Measurements from ENCODE around the gene CD34. TPM values are rescaled to one million over a fixed set of nuclear protein-coding genes. Genes with fewer than 3 reads are reported as not detected.

The CD34 gene
- total RNA-seq, 4 donors from 2014 or later: 65.6 to 85.9 (median 75.5) TPM

DNA sequence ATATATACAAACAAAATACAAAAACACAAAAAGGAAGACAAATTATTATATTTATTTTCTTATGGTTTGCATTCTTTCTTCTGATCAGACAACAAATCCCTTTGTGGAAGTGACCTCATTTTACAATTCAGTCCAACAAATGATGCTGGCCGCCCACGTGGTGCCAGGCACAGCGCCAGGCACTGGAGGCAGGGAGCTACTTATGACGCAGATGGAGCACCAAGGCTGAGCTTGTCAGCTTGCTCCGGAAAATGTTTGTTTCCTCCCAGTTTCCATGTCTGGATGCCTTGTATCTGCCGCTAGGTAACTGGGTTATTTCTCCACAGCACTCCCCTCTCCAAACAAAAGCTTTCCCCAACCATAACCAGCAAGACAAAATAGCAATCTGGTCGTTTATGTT is 30.7 kb upstream of the CD34 start:
- TF ChIP-seq, protein P1, sequence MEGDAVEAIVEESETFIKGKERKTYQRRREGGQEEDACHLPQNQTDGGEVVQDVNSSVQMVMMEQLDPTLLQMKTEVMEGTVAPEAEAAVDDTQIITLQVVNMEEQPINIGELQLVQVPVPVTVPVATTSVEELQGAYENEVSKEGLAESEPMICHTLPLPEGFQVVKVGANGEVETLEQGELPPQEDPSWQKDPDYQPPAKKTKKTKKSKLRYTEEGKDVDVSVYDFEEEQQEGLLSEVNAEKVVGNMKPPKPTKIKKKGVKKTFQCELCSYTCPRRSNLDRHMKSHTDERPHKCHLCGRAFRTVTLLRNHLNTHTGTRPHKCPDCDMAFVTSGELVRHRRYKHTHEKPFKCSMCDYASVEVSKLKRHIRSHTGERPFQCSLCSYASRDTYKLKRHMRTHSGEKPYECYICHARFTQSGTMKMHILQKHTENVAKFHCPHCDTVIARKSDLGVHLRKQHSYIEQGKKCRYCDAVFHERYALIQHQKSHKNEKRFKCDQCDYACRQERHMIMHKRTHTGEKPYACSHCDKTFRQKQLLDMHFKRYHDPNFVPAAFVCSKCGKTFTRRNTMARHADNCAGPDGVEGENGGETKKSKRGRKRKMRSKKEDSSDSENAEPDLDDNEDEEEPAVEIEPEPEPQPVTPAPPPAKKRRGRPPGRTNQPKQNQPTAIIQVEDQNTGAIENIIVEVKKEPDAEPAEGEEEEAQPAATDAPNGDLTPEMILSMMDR (IDR thresholded peaks at IDR 0.05; ENCODE audit: low read depth): no peak

DNA sequence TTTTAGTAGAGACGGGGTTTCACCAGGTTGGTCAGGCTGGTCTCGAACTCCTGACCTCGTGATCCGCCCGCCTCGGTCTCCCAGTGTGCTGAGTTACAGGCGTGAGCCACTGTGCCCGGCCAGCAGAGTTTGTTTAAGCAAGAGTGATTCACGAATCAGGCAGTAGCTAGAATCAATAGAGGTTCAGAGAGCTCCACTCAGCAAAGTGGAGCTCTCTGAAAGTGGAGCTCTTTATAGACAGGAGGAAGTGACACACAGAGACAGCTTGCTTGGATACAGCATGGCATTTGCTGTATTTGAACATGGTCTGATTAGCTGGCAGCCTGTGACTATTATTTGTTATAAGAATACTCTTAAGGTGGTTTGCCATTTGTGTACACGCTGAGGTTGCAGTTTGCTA is 27.1 kb upstream of the CD34 start:
- TF ChIP-seq, protein P1 (IDR thresholded peaks at IDR 0.05; ENCODE audit: low read depth): no peak

DNA sequence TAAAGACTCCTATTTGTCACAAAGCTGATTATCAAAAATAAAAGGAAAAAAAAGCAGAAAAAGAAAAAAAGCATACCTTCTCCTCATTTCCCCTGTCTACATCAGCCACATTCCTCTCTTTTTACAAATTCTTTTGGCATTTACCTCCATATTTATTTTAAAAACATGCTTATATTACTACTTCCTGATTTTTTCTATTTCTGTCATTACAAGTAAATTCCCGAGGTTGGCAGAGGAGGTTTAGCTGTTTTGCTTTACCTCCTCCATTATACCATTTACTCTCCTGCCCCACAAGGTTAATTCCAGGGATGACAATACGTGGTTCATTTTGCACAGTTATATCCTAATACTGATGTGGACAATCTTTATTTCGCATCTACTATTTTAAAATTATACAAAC is 26.3 kb upstream of the CD34 start:
- TF ChIP-seq, protein P1 (IDR thresholded peaks at IDR 0.05; ENCODE audit: low read depth): no peak

- TF ChIP-seq, protein P1 (IDR thresholded peaks at IDR 0.05; ENCODE audit: low read depth): no peak
Observed at GRCh38 chr1:207935166-207935583, 24.2 kb upstream of the CD34 start.

DNA sequence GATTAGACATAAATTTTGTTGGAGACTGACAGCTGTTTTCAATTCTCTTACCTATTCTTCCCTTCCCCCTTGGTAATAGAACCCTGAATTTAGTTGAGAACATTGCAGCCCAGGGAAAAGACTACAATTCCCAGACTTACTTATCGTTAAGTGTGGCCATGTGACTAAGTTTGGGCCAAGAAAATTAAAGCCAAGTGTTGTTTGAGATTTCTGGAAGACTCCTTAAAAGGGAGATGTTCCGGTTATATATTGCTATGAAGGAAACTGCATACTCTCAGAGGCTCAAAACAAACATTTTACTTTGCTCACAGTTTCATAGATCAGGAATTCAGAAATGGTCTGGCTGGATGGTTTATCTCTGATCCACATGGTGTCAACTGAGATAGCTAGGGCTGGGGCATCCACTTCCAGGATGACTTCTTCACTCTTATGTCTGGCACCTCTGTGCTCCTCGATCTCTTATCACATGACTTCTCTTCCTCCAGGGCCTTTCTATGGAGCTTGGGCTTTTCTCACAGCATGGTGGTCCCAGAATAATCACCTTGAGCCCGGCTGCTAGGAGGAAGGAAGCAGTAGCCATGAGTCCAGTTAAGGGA is 22.4 kb upstream of the CD34 start:
- TF ChIP-seq, protein P1 (IDR thresholded peaks at IDR 0.05; ENCODE audit: low read depth): no peak

DNA sequence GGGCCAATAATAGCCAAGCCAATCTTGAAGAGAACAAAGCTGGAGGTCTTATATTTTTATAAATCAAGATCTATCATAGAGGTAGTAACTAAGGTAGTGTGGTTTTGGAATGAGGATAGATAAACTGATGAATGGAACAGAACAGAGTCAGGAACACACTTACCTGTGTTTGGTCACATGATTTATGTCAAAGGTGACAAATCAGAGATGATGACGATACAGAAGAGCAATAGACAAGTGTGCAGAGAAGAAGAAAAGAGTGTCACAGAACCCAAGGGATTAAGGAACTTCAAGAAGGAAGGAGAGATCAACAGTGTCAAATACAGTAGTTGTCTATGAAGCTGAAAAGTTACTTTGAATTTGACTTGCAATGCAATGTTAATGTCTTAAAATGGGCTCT is 16.1 kb upstream of the CD34 start:
- TF ChIP-seq, protein P1 (IDR thresholded peaks at IDR 0.05; ENCODE audit: low read depth): no peak

DNA sequence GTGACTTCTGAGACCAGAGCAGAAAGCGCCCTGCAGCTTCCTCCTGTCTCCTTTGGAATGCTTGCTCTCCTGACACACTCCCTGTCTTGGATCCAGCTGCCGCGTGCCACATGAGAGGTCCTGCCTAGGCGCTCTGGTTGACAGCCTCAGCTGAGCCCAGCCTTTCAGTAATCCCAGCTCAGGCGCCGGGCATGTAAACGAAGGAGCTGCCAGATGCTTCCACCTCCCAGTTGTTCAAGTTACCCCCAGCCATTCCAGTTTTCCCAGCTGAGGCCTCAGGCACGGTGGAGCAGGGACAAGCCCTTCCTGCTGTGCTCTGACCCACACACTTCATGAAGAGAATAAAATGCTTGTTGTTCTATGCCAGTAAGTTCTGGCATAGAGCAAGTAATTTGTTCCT is 14.3 kb upstream of the CD34 start:
- TF ChIP-seq, protein P1 (IDR thresholded peaks at IDR 0.05; ENCODE audit: low read depth): no peak
